ENCODE data around the gene ESRRB. TPM values are rescaled to one million over a fixed set of nuclear protein-coding genes. Genes with fewer than 3 reads are reported as not detected.

ESRRB gene
- total RNA-seq: 0.74 TPM

DNA sequence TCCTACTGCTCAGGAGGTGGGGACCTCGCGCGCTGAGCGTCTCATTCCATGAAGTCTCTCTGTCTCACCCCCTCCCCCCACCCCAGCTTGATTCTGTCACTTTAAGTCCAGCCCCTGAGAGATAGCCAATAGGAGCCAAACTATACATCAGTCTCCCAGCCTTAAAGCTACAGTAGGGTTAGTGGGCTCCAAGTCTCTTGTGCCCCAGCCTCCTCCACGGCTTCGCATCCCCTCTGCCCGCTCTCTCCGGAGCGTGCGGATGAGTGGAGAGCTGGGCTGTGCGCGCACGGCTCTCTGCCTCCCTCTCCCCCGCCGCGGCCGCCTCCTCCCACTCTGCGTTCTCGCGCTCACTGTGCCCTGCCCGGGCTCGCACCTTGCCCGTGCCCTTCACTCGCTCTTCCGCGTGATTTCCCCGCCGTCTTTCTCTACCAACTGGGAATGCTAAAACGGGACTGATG lies at the start of gene ESRRB:
Gene ESRRB, plus strand, starts transcription at position 191 of the 458 bp plus-strand sequence. Its CDS starts 265 bp downstream, at position 456.
- TF ChIP-seq CTCF (IDR thresholded peaks at IDR 0.05) (no peak), POLR2A (IDR thresholded peaks at IDR 0.05) (no peak), POLR2AphosphoS5 (IDR thresholded peaks at IDR 0.05; ENCODE audit: insufficient read depth in 1 of 2, low read depth in 1 of 2) (no peak)
- intact Hi-C loops (cut with DNase I): no loop called here
- Histone ChIP-seq H3K4me3 (peak within 1 kb of the TSS in 1 of 2 donors; percentile 7), H3K4me1 (peaks cover 19% of the 10 kb centered on the region), H3K27ac (no peak within 1 kb of the TSS), H3K36me3 (no peaks in the 10 kb centered on the region), H3K27me3 (peaks cover 5% of the 10 kb centered on the region), H3K9me3 (no peaks in the 10 kb centered on the region)
- no peak for DNase-seq (ENCODE audit: extremely low spot score in 2 of 2)

GRCh38 chr14:76326918-76327689 lies 48.8 kb upstream of the ESRRB start:
- H3K4me3 ChIP-seq: no peak overlapping the region
- no peaks in the 10 kb centered on the region for H3K9me3 ChIP-seq
- intact Hi-C loops (cut with DNase I): no loop called here
- TF ChIP-seq POLR2A (IDR thresholded peaks at IDR 0.05) (no peak), POLR2AphosphoS5 (IDR thresholded peaks at IDR 0.05; ENCODE audit: insufficient read depth in 1 of 2, low read depth in 1 of 2) (no peak), CTCF (IDR thresholded peaks at IDR 0.05) (no peak)
- peaks cover 5% of the 10 kb centered on the region for H3K4me1 ChIP-seq
- no peaks in the 10 kb centered on the region for H3K36me3 ChIP-seq
- DNase-seq (ENCODE audit: extremely low spot score in 2 of 2): no peak
- no peaks in the 10 kb centered on the region for H3K27me3 ChIP-seq
- no peak overlapping the region for H3K27ac ChIP-seq

DNA sequence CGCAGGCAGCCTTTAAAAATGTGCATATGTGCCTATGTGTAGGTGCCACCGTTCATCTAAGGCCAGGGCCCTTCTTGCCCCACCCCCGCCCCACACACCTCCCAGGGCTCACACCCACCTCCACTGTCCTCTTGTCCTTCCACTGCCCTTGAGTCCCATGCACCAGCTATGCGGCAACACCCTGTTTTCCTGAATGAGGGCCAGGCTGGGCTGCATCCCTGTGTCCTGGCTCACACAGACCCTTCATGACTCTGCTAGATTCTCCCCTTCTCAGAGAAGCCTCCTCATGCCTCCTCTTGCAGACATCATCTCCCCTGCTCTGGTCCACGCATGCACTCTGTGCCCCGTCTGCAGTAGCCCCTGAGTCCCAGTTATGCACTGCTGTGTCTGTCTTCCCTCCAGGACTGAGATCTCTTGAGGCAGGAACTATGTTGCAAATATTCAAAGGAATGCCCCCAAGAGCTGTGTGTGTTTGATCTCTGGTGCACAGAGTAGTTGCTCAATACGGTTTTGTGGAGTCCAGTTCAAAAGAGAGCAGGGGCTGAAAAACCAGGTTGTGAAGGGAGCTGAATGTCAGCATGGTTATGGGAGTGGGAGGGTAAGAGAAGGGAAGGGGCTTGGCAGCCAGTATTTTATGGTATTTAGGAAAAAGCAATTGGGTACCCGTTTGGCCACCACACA lies 47.3 kb upstream of the ESRRB start:
- intact Hi-C loops (cut with DNase I): no loop called here
- Histone ChIP-seq H3K4me1 (peaks cover 5% of the 10 kb centered on the region), H3K9me3 (no peaks in the 10 kb centered on the region), H3K27me3 (no peaks in the 10 kb centered on the region), H3K4me3 (no peak overlapping the region), H3K36me3 (no peaks in the 10 kb centered on the region), H3K27ac (no peak overlapping the region)
- TF ChIP-seq POLR2A (IDR thresholded peaks at IDR 0.05) (no peak), POLR2AphosphoS5 (IDR thresholded peaks at IDR 0.05; ENCODE audit: insufficient read depth in 1 of 2, low read depth in 1 of 2) (no peak), CTCF (IDR thresholded peaks at IDR 0.05) (no peak)
- no peak for DNase-seq (ENCODE audit: extremely low spot score in 2 of 2)

DNA sequence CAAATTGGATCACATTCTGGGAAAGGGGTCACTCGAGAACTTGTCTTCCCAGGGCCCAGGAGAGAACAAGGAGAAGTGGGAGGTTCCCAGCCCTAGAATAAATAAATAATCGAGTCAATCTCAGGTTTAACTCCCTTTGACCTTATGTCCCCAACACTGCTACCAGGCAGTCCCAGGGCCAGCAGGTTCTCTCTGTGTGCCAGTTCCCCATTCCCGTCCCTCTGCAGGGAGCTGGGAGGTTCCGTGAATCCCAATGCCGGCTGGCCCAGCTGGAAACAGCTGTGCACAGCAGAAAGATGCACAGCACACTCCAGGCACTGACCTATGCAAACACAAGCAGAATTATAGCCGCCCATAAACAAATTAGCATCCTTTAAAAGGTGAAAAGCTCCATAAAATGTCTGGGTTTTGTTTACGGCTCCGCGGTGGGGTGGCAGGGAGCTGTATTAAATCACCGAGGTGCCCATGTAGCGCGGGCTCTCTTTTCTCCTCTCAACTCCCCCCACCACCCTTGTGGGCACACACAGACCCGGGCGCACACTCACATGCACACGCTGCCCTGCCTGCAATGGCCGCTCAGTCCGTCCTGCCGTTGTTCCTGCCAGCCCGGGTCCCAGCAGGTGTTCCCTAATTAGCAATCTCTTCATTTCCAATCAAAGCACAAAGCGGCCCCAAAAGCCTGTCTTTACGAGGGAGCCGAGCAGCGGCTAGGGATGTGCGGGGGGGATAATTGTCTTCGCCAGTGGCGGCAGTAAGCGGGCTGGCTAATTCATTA lies 46.6 kb upstream of the ESRRB start:
- no peak for DNase-seq (ENCODE audit: extremely low spot score in 2 of 2)
- no peaks in the 10 kb centered on the region for H3K36me3 ChIP-seq
- H3K27ac ChIP-seq: no peak overlapping the region
- no peaks in the 10 kb centered on the region for H3K27me3 ChIP-seq
- intact Hi-C loops (cut with DNase I): no loop called here
- no peaks in the 10 kb centered on the region for H3K9me3 ChIP-seq
- no peak overlapping the region for H3K4me3 ChIP-seq
- TF ChIP-seq CTCF (IDR thresholded peaks at IDR 0.05): no peak
- peaks cover 5% of the 10 kb centered on the region for H3K4me1 ChIP-seq

Data from vagina (tissue), 2 donors.